KMS-11 (cell line): ENCODE measurements around the gene BCAT1.
"Not testable (repeated sequence)": the region's sequence is repeated elsewhere in the genome, so short reads cannot be mapped to it uniquely, and the experiment has no call there.

Experiments used
- H2AFZ ChIP-seq: fragments of 200-600 bp; sonication (generic); 2 replicates; pipeline ENCODE4 v1.6.1; 2016; ENCODE audit warnings: antibody characterized with exemption, mixed run types, low read depth
- H3K27ac ChIP-seq: fragments of 200-600 bp; sonication (generic); 2 replicates; pipeline ENCODE4 v1.6.1; 2016; ENCODE audit warnings: mild to moderate bottlenecking, mixed run types
- H3K27me3 ChIP-seq: fragments of 200-600 bp; sonication (generic); 2 replicates; pipeline ENCODE4 v1.6.1; 2017; ENCODE audit warnings: mild to moderate bottlenecking, low read depth, mixed run types, moderate library complexity; ENCODE audit not compliant: insufficient read depth
- H3K36me3 ChIP-seq: fragments of 200-600 bp; sonication (generic); 2 replicates; pipeline ENCODE4 v1.6.1; 2017; ENCODE audit warnings: mild to moderate bottlenecking, mixed run types; ENCODE audit not compliant: insufficient read depth
- H3K4me1 ChIP-seq: fragments of 200-600 bp; sonication (generic); 2 replicates; pipeline ENCODE4 v1.6.1; 2016; ENCODE audit warnings: mild to moderate bottlenecking, low read depth, mixed run types; ENCODE audit not compliant: poor library complexity, severe bottlenecking
- H3K4me2 ChIP-seq: fragments of 200-600 bp; sonication (generic); 2 replicates; pipeline ENCODE4 v1.7.0; 2016; ENCODE audit warnings: mild to moderate bottlenecking, mixed run types
- H3K4me3 ChIP-seq: fragments of 200-600 bp; sonication (generic); IDR thresholded peaks from 2 replicates; pipeline ENCODE4 v1.6.1; 2017; ENCODE audit warnings: low read depth, low read length, mixed read lengths; ENCODE audit not compliant: insufficient read depth
- H3K79me2 ChIP-seq: fragments of 200-600 bp; sonication (generic); 2 replicates; pipeline ENCODE4 v1.6.1; 2016; ENCODE audit warnings: low read depth, mixed run types; ENCODE audit not compliant: insufficient read depth
- H3K9ac ChIP-seq: fragments of 200-600 bp; sonication (generic); 2 replicates; pipeline ENCODE4 v1.6.1; 2016; ENCODE audit warnings: mild to moderate bottlenecking, mixed run types
- H4K20me1 ChIP-seq: fragments of 200-600 bp; sonication (generic); 2 replicates; pipeline ENCODE4 v1.6.1; 2016; ENCODE audit warnings: mild to moderate bottlenecking, mixed run types; ENCODE audit not compliant: insufficient read depth
- CTCF ChIP-seq: fragments of 200-600 bp; sonication (generic); conservative IDR thresholded peaks from 2 replicates; pipeline ENCODE4 v1.6.1; 2017; ENCODE audit warnings: low read depth, mild to moderate bottlenecking, antibody characterized with exemption, low read length, moderate library complexity, mixed read lengths

The BCAT1 gene

GRCh38 chr12:24814379-24815113, 134.4 kb downstream of the BCAT1 start:
- peak overlapping the region; percentile 72 for H2AFZ ChIP-seq
- H3K79me2 ChIP-seq: no peaks in the 10 kb centered on the region
- no peaks in the 10 kb centered on the region for H4K20me1 ChIP-seq
- peak overlapping the region; percentile 60 for H3K27ac ChIP-seq
- H3K36me3 ChIP-seq: no peaks in the 10 kb centered on the region
- TF ChIP-seq CTCF: no peak
- peak overlapping the region; percentile 89 for H3K4me2 ChIP-seq
- no peaks in the 10 kb centered on the region for H3K27me3 ChIP-seq
- peaks cover 20% of the 10 kb centered on the region for H3K4me1 ChIP-seq
- H3K9ac ChIP-seq: peak overlapping the region; percentile 45
- no peak overlapping the region for H3K4me3 ChIP-seq

- Histone ChIP-seq H3K4me1 (peaks cover 18% of the 10 kb centered on the region), H3K36me3 (no peaks in the 10 kb centered on the region), H3K27ac (no peak overlapping the region), H3K4me2 (no peak overlapping the region), H3K27me3 (no peaks in the 10 kb centered on the region), H3K4me3 (no peak overlapping the region), H4K20me1 (no peaks in the 10 kb centered on the region), H3K79me2 (no peaks in the 10 kb centered on the region), H3K9ac (no peak overlapping the region), H2AFZ (no peak overlapping the region)
- TF ChIP-seq CTCF: no peak
These were observed 138.5 kb downstream of the BCAT1 start for GRCh38 chr12:24810378-24810777.

GRCh38 chr12:24809306-24809705, 139.6 kb downstream of the BCAT1 start:
- not testable (repeated sequence) for H3K79me2 ChIP-seq, H3K36me3 ChIP-seq, H2AFZ ChIP-seq, H3K4me3 ChIP-seq, H4K20me1 ChIP-seq, H3K9ac ChIP-seq, H3K4me2 ChIP-seq, H3K27ac ChIP-seq, H3K27me3 ChIP-seq
- H3K4me1 ChIP-seq: peaks cover 12% of the 10 kb centered on the region

GRCh38 chr12:24808651-24809050, 140.2 kb downstream of the BCAT1 start:
- no peak overlapping the region for H3K4me3 ChIP-seq
- TF ChIP-seq CTCF: no peak
- no peaks in the 10 kb centered on the region for H4K20me1 ChIP-seq
- H3K79me2 ChIP-seq: no peaks in the 10 kb centered on the region
- peaks cover 6% of the 10 kb centered on the region for H3K4me1 ChIP-seq
- no peak overlapping the region for H3K27ac ChIP-seq
- no peaks in the 10 kb centered on the region for H3K27me3 ChIP-seq
- no peak overlapping the region for H2AFZ ChIP-seq
- no peak overlapping the region for H3K4me2 ChIP-seq
- no peak overlapping the region for H3K9ac ChIP-seq
- H3K36me3 ChIP-seq: no peaks in the 10 kb centered on the region

GRCh38 chr12:24806386-24806785, 142.5 kb downstream of the BCAT1 start:
- no peaks in the 10 kb centered on the region for H4K20me1 ChIP-seq
- no peak overlapping the region for H3K9ac ChIP-seq
- H3K4me1 ChIP-seq: no peaks in the 10 kb centered on the region
- no peaks in the 10 kb centered on the region for H3K79me2 ChIP-seq
- no peaks in the 10 kb centered on the region for H3K36me3 ChIP-seq
- TF ChIP-seq CTCF: no peak
- H3K27ac ChIP-seq: no peak overlapping the region
- H3K4me3 ChIP-seq: no peak overlapping the region
- H2AFZ ChIP-seq: no peak overlapping the region
- H3K4me2 ChIP-seq: no peak overlapping the region
- H3K27me3 ChIP-seq: no peaks in the 10 kb centered on the region
